Adrenal gland (tissue), 5 donors: ENCODE measurements around the gene C1GALT1C1.

Source experiments
- CTCF ChIP-seq, 6 experiments: fragments of 450-650 bp in 4 of 6; fragments of 200-600 bp in 2 of 6; sonication (generic) in 1 of 6; IDR thresholded peaks; 1 replicate in 5 of 6; 2 replicates in 1 of 6; pipeline versions ENCODE4 v1.5.1 to v1.8.0; 2016 to 2021; ENCODE audit warnings: antibody characterized with exemption in 6 of 6, mild to moderate bottlenecking in 2 of 6, moderate library complexity in 1 of 6
- POLR2A ChIP-seq, 2 donors: fragments of 450-650 bp; IDR thresholded peaks; one replicate each; pipeline ENCODE4 v1.6.1; 2017; ENCODE audit warnings: antibody characterized with exemption in 2 of 2, mild to moderate bottlenecking in 2 of 2, moderate library complexity in 1 of 2
- donor health status: DM: no; HTN: no; CAD: no.

GRCh38 chrX:120604361-120604782 is 25.5 kb downstream of the C1GALT1C1 start:
- no peak for TF ChIP-seq CTCF (IDR thresholded peaks at IDR 0.05)
- no peak for TF ChIP-seq POLR2A (IDR thresholded peaks at IDR 0.05)
